Measurements from ENCODE around the gene MAPKAPK2. TPM values are rescaled to one million over a fixed set of nuclear protein-coding genes. Genes with fewer than 3 reads are reported as not detected.

The MAPKAPK2 gene
- total RNA-seq, 4 donors from 2014 or later, result 37.8 to 63.3 (median 42.9) TPM

- TF ChIP-seq CTCF (IDR thresholded peaks at IDR 0.05; ENCODE audit: low read depth), result no peak
Observed at GRCh38 chr1:206716870-206717673, 32.4 kb downstream of the MAPKAPK2 start.

- TF ChIP-seq CTCF (IDR thresholded peaks at IDR 0.05; ENCODE audit: low read depth), result no peak
Observed at GRCh38 chr1:206717674-206717989, 32.9 kb downstream of the MAPKAPK2 start.

- TF ChIP-seq CTCF (IDR thresholded peaks at IDR 0.05; ENCODE audit: low read depth), result no peak
Observed at GRCh38 chr1:206719169-206719839, 34.6 kb downstream of the MAPKAPK2 start.

- no peak for TF ChIP-seq CTCF (IDR thresholded peaks at IDR 0.05; ENCODE audit: low read depth)
Observed at GRCh38 chr1:206721454-206721853, 36.7 kb downstream of the MAPKAPK2 start.

- no peak for TF ChIP-seq CTCF (IDR thresholded peaks at IDR 0.05; ENCODE audit: low read depth)
Observed at GRCh38 chr1:206722751-206723461, 38.2 kb downstream of the MAPKAPK2 start.

GRCh38 chr1:206723462-206723804 lies 38.7 kb downstream of the MAPKAPK2 start:
- TF ChIP-seq CTCF (IDR thresholded peaks at IDR 0.05; ENCODE audit: low read depth), result no peak

GRCh38 chr1:206723805-206724472 lies 39.2 kb downstream of the MAPKAPK2 start:
- no peak for TF ChIP-seq CTCF (IDR thresholded peaks at IDR 0.05; ENCODE audit: low read depth)
